ENCODE data around the gene ZNF326.

- TF ChIP-seq, protein P1, sequence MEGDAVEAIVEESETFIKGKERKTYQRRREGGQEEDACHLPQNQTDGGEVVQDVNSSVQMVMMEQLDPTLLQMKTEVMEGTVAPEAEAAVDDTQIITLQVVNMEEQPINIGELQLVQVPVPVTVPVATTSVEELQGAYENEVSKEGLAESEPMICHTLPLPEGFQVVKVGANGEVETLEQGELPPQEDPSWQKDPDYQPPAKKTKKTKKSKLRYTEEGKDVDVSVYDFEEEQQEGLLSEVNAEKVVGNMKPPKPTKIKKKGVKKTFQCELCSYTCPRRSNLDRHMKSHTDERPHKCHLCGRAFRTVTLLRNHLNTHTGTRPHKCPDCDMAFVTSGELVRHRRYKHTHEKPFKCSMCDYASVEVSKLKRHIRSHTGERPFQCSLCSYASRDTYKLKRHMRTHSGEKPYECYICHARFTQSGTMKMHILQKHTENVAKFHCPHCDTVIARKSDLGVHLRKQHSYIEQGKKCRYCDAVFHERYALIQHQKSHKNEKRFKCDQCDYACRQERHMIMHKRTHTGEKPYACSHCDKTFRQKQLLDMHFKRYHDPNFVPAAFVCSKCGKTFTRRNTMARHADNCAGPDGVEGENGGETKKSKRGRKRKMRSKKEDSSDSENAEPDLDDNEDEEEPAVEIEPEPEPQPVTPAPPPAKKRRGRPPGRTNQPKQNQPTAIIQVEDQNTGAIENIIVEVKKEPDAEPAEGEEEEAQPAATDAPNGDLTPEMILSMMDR (IDR thresholded peaks at IDR 0.05): no peak
- TF ChIP-seq POLR2AphosphoS5 (IDR thresholded peaks at IDR 0.05): no peak
These were observed 32.7 kb upstream of the ZNF326 start for GRCh38 chr1:89962024-89962741.

Measured in suprapubic skin (tissue), 3 donors.